NCI-H187 (cell line): ENCODE data around the gene CABLES2.

Source experiments
- DNase-seq, 2 experiments: peaks; one replicate each; lab custom pipeline; 2025; lab: John Stamatoyannopoulos, UW

CABLES2 gene

DNA sequence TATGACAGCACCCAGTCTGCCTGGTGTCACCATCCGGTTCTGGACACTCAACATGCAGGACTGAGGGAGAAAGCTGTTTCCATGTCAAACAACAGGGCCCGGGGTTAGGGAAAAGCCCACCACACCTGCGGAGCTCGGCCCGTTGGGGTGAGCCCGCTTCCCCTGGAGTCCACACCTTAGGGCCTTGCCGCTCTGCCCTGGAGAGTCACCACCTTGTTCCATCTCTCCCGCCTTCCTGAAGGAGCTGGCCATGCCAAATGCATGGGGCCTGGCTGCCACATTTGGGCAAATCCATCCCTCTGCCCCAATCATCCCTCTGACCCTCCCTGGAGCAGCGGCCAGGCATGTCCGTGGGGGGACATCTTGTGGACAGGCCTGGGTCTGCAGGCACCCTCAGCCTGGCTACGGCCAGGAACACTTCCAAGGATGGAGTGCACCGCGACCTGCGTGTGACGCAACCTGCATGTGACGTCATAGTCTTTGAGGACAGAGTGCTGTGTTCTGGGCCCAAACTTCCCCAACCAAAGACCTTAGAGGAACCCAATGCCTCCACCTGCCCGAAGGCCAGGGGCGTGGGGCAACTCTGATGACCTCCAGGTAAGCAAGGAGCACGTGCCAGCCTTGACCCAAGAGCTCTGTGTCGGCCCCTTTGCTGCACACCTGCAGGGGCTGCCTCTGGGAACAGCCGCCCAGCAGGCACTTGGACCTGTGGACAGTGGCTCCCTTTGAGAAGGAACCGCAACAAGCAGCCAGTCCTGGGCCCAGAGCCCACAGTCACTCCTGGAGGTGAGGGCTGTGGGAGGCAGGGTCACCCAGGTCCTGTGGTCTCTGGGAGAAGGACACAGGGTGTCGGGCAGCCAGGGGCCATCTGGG is 1.7 kb downstream of the CABLES2 start:
- DNase-seq, result no peak

DNA sequence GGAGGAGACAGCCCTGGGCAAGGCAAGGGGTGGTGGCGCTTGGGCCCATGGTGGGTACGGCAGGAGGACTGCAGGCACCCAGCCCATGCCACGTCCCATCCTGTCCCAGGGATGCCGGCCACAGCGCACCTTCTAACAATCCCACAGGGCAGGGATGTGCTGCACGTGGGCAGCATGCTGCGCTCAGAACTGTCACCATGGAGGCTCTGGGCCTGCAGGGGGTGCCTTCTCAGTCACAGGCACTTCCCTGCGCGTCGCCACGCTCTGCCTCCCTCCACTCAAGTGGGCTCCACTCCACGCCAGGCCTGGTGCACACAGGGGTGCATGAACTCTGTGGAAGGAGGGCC is 2.4 kb downstream of the CABLES2 start:
- no peak for DNase-seq

DNA sequence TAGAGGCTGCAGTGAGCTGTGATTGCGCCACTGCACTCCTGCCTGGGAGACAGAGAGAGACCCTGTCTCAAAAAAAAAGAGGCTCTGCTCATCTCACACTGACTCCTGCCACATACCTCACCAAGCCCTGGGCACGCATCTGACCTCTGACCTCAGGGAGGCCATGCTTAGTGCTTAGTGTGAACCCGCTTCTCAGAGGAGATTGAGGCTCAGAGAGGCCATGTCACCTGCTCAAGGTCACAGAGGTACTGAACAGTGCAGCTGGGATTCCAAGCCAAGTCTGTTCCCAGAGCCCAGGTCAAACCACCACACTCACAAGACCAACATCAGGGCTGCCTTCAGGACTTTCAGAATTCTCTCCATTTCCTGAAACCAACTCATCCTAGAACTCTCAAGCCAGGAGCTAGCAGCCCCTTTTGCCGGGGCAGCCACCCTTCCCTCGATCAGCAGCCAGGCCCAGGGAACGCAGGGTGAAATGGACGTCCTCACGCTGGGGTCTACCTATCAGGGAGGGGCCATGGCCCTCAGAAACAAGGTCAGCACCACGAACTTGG is 2.9 kb downstream of the CABLES2 start:
- DNase-seq, result no peak

DNA sequence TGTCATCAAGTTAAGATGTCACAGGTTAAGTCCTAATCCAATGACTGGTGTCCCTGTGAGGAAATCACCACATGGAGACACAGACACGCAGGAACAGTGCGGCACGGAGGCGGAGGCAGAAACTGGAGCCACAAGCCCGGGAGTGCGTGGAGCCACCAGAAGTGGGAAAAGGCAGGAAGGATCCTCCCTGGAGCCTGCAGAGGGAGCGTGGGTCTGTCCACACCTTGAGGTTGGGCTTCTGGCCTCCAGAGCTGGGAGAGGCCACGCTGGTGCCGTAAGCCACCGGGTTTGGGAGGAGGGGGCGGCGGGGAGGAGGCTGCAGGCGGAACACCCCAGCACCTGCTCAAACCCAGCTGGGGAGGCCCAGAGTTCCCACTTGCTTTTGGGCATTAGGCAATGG is 3.8 kb downstream of the CABLES2 start:
- no peak for DNase-seq

DNA sequence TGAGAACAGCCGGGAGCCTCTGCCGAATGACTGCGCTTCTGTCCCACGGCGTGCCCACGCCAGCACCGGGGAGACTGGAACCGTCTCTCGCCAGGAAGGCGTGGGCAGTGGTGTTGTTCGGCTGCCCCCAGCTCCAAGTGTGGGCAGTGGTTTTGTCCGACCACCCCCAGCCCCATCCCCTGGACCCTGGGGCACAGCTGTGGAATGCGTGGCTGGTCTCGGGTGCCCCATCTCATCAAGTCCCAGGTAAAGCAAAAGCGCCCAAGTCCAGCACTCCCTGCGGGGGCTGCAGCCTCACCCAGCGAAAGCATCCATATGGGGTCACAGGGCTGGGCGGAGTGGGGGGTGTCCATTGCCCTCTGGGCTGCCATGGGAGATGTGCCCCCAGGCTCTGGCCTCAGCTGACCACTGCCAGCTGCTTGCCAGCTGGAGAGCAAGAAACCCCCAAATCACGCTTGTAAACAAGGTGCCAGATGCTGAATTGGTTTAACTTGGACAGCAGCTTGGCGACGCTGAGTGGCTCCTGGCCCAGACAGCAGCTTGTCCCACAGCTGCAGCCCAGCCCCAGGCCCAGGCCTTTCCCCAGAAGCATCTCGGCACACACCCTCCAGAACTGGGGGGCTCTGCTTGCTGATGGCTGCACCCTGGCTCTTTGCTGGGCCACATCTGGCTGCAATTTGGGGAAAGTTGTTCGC is 4.5 kb downstream of the CABLES2 start:
- no peak for DNase-seq

DNA sequence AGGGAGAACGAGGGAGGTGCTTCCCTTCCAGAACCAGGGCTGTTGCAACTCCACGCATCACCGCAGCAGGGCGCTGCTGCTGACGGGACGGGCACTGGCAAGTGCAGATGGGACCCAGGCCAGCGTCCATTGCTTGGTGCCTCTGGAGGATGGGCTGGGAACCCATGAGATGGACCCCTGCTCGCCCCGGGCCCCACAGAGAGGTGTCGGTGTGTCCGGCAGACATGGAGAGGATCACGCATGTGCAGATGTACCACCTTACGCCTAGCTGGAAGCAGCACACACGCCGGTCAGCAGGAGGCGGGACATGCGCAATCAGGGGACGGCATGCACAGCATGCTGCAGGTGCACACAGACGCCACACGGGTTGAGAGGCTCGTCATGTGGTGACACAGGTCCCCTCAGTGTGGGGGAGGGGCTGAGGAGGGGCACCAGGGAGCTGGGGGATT is 5.7 kb downstream of the CABLES2 start:
- no peak for DNase-seq

DNA sequence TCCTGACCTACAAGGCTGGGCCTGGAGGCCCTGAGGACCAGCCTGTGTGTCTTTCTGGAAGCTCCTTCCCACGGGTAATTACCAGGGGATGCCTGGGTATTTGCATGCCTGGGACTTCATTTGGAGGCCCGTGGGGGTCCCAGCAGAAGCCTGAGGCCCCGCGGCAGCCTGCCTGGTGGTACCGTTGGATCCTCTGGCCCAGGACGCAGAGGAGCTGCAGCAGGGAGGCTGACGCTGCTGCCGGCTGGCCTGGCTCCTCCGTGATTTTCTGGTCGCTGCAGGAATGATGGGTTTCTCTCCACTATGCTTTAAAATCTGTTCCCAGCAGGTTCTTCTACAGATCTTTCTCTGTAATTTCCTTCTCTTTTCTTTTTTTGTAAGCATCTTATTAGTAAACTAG is 6.5 kb downstream of the CABLES2 start:
- no peak for DNase-seq

DNA sequence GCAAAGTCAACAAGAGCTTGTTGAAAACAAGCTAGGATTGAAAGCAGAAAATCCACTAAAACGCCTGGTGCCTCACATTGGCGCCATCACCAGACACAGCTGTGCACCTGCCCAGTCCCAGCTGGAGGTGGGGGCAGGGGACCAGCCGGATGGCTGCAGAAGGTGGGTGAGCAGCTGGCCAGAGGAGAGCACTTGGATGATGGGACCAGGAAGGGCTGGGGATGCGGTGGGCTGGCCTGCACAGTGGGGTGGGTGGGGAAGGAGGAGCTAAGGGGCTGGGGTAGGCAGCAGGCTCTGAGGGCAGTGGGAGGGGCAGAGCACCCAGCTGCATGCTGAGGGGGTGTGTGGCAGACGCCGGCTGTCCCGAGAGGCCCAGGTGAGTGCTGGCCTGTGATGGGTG is 7.1 kb downstream of the CABLES2 start:
- peak; percentile 31 to 40 for DNase-seq

DNA sequence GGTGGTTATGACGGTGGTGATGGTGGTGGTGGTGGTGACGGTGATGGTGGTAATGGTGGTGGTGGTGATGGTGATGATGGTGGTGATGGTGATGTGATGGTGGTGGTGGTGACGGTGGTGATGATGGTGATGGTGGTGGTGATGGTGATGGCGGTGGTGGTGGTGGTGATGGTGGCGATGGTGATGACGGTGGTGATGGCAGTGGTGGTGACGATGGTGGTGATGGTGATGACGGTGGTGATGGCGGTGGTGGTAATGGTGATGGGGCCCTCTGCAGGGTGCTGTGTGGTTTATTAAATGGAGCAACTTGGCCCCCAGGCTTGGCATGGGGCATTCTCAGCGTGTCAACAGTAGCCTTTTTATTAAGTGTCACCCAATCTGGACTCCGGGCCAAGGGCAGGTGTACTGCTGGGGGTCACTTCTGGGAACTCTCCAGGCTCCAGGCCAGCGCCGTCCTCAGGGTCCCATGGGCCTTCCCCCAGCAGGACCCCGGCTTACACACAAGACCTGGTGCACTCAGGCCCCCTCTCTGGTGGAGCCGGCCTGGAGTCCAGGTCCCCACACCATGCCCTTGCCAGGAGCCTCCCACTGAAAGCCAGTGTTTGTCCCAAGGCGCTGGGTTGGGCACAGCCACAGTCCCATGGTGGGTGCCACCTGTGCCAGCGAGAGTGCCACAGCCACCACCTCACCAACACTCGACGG is 8.8 kb downstream of the CABLES2 start:
- no peak for DNase-seq

DNA sequence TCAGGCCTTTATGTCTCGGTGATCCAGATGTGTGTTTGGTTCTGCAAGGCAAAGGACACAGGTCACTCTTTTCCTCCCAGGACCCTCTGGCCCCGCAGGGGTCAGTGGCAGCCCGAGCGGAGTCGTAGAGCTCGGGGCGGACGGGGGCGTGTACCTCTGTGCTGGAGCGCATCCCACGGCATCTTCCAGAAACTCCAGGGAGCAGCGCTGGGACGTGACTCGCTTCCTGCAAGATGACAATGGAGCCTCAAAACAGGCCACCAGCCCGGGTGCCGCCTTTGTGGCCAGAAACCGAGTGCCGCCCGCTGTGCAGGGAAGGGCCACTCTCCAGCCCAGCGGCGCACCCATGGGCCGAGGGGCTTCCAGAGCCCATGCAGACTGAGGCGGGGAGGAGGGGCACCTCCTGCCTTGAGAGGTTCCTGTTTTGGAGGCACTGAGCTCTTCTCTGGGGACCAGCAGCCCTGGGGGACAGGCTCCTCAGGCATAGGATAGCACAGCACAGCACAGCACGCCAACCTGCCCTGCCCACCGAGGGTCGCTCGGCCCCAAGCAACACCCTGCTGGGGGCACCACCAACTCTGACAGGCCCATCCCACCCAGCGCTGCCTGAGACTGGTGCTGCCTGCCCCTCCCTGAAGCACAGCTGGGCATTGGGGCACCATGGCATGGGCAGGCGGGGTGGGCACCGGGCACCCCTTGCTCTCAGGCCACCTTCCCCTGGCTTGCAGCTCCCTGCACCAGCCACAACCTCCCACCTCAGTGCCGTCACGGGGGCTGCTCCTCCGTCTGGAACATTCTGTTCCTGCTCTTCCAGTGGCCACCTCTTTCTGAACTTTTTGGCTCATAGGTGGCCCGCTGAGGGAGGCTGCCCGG is 10.5 kb downstream of the CABLES2 start:
- no peak for DNase-seq

DNA sequence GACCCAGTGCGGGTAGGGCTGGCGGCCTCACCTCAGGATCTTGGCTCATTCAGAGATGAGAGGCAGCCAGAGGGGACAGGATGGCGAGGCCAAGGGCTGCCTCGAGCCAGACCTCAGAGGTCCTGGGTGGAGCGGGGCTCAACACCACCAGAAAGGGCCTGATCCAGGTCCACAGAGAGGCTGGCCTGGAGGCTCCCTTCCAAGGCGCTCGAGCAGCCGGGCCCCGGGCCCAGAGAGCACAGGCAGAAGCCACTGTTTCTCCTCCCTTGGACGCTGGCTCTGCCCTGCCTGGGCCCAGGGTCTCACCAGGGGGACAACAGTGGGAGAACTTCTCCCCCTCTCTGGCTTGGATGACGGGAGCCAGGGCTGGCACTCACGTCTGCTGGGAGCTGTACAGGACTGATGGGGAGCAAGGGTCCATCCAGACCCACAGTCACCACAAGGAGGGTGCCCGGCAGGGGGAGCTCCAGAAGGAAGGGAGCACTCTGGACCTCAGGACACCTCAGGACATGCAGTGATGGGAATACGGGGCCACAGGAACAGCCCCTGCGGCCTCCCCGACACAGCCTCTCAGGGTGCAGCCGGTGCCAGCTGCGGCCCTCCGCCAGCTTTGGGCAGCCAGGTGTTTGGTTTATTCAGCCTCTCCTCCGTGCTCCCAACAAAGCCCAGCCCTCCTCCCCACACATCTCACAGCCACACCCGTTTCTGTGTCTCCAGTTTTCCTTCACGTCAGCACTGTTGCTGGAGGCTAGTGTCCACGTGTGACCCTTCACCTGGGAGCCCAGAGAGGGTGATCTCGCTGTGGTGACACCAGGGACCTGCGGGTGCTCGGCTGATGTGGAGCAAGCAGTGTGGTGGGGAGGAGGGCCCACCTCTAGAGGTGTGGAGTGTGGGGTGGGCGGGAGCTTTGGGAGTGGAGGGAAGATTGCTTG is 11.5 kb downstream of the CABLES2 start:
- DNase-seq, result no peak

DNA sequence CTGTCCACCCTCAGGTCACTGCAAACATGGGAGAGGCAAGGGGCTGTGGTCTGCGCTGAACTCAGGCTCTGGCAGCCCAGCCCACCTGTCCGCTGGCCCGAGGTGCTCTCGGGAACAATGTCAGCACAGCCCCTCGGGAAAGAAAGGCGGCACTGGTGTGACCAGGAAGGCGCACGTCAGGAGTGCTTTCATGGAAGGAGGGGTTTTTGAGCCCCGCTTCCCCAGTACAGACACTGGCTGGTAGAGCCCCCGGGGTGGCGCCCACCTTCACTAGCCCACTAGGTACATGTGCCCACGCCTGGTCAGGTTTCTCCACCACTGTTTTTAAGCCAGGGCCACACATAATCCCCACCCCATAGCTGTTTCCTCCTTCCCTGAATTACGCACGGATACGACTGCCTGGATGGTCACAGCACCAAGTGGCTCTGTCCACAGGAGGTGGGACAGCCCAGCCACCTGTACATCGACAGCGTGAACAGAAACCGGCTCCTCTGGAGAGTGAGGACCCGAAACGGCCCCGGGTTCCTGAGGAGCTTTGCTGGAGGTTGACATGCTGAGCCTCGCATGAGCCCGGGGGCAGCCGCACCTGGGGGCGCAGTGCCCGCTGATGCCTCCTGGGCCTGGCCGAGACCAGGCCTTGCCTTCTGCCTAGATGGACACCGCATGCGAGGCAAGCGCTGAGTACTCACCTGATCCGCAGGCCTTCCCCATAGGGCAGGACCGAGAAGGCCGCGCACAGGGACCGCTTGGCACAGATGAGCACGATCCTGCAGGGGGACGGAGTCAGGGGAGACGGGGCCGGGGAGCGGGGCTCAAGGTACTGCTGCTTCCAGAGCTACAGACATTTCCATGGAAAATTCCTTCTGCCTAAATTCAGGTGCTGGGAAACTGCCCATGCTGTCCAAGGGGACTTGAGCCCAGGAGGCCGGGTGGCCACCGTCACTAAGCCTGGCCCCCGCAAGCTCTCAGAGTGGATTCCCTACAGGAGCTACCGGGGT is 12.5 kb downstream of the CABLES2 start:
- no peak for DNase-seq

DNA sequence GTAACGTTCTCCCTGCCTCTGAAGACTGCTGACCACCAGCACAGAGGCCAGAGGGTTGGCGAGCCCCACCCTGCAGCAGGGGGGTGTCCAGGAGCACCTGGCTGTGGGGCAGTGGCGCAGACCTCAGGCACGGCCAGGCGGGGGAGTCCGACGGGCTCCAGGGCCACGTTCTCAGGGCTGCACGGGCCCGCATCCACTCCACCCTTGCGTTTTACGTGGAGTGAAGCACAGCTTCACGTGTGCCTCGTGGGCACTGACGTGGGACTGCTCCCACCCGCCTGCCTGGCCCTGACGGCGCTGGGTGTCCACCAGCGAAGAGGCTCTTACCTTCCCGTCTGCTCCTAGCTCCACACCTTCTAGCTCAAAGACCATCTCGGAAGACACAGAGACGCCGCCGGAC is 13.3 kb downstream of the CABLES2 start:
- no peak for DNase-seq

DNA sequence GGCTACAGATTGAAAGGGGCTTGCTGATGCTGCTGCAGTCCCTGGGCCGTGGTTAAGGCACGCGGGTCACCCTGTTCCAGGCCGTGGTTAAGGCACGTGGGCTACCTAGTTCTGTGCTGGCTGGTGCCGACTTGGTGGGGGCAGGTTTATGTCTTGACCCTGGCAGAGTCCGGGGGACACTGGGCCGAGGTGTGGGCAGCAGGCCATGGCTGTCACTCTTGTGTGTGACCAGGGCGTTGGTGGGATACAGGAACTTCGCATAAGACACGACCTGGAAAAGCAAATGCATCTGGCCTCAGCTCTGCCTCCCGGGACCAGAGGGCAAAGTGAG is 13.8 kb downstream of the CABLES2 start:
- DNase-seq, result no peak

DNA sequence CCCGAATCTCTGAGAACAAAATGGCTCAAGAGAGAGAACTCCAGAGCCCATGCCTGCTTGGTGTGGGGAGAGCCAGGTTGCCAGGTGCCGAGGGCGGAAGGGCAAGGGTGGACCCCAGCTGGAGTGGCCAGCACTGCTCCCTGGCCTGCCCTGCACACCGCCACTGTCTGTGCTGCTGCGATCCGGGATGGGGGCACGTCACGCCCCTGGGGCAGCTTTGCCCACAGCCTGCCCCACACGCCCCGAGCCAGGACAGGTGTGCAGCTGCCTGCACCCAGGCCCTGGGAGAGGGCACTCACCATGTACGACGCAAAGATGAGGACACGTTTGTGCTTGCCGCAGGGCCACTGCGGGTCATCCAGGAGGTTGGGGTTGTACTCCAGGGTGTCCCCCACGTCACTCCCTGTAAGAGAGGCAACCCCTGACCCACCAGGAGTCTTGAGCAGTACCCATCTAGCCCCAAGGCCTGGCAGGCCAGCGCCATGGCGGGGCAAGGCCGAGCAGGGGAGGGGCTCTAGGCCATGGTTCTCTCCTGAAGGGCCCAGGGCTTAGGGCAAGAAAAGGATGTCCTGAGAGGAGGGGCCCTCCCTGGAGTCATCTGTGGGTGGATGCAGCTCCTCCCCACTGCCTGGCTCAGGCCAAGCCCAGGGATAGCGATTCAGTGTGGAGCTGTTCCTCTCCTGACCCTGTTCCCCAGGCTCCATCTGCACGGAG is 14.3 kb downstream of the CABLES2 start:
- no peak for DNase-seq

DNA sequence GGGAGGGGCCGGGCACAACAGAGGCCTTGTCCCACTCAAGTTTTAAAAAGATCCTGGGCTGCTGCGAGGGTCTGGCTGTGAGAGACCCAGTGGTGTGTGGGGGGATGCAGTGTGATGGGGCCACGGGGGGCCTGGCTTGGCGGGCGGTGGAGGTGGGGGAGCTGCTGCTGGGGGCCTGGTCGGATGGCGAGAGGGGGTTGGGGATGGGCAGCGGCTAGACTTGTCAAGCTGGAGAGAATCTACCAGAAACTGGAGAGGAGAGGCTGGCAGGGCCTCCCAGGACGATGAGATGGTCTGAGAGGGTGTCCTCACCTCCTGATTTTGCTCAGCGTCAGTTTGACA is 15.0 kb downstream of the CABLES2 start:
- no peak for DNase-seq

DNA sequence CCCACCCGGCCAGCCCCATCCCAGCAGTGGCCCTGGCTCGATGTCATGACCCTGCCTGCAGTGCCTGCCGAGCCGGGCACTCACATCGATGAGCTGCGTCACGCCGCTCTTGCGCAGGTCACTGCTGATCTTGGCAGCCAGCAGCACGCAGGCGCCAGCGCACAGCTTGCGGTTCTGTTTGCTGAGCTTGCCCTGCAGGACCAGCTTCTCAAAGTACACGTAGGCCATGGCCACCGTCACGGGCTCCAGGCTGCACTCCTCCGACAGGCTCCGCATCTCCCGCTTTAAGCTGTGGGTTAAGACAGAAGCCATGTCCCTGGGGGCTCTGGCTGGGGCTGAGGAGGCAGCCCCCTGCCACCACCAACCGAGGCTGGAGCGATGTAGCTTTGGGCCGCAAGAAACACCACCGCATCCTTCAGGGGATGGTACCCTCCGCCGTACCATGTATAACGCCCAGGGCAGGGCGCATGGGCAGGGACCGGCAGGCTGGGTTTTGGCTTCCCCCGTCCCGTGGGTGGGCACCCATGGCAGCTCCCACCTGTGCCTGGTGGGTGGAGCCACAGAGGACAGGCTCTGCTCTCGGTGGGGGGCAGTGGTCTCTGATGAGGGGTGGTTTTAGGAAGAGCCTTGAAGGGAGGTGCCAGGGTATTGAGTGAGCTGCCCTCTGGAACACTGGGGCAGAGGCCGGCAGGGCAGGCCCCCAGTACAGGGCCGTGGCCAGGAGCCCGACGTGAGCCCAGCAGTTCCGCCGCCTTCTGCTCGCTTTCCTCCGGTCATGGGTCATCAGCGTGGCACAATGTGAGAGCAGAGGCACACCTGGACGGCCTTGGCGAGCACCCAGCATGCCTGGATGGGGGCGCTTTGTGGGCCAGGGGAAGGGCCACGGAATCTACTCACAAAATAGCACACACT is 15.7 kb downstream of the CABLES2 start:
- no peak for DNase-seq
